Astrocyte (in vitro differentiated cells and primary cell): ENCODE measurements around the gene UST. TPM values are rescaled to one million over a fixed set of nuclear protein-coding genes. Genes with fewer than 3 reads are reported as not detected.

Experiments used
- DNase-seq: peaks from one replicate; pipeline ENCODE4 v3.0.0-alpha.2; 2010; ENCODE audit warnings: low read depth
- FAIRE-seq: peaks from 2 replicates; lab custom pipeline; 2011; peaks lifted over from hg19 to GRCh38; lab: Jason Lieb, UNC
- H2AFZ ChIP-seq: 2 replicates; pipeline ENCODE4 v1.6.0; 2012; ENCODE audit warnings: low read depth, low read length, inconsistent platforms
- H3K27ac ChIP-seq: 2 replicates; pipeline ENCODE4 v1.5.1; 2011; ENCODE audit warnings: low read depth, low read length, inconsistent platforms
- H3K27me3 ChIP-seq: 2 replicates; pipeline ENCODE4 v1.6.0; 2011; ENCODE audit warnings: low read length, inconsistent platforms; ENCODE audit not compliant: insufficient read depth
- H3K36me3 ChIP-seq: 2 replicates; pipeline ENCODE4 v1.5.1; 2011; ENCODE audit warnings: low read length, inconsistent platforms; ENCODE audit not compliant: insufficient read depth
- H3K4me1 ChIP-seq: 2 replicates; pipeline ENCODE4 v1.5.1; 2011; ENCODE audit warnings: low read length, inconsistent platforms; ENCODE audit not compliant: insufficient read depth
- H3K4me2 ChIP-seq: 2 replicates; pipeline ENCODE4 v1.6.0; 2012; ENCODE audit warnings: low read length, inconsistent platforms
- H3K4me3 ChIP-seq: 2 replicates; pipeline ENCODE4 v1.5.1; 2011; ENCODE audit warnings: low read depth, mild to moderate bottlenecking, low read length, inconsistent platforms; ENCODE audit not compliant: insufficient read depth
- H3K79me2 ChIP-seq: 2 replicates; pipeline ENCODE4 v1.6.0; 2012; ENCODE audit warnings: mild to moderate bottlenecking, low read length, inconsistent platforms; ENCODE audit not compliant: insufficient read depth
- H3K9ac ChIP-seq: 2 replicates; pipeline ENCODE4 v1.6.0; 2012; ENCODE audit warnings: mild to moderate bottlenecking, low read length, inconsistent platforms
- H3K9me3 ChIP-seq: 2 replicates; pipeline ENCODE4 v1.5.1; 2012; ENCODE audit warnings: low read depth, mild to moderate bottlenecking, low read length, inconsistent platforms; ENCODE audit not compliant: insufficient read depth
- H4K20me1 ChIP-seq: 2 replicates; pipeline ENCODE4 v1.6.0; 2012; ENCODE audit warnings: low read length, inconsistent platforms; ENCODE audit not compliant: insufficient read depth
- H3K27ac Mint-ChIP-seq: one replicate; pipeline ENCODE4 v1.8.0; 2021; ENCODE audit warnings: mild to moderate bottlenecking, mixed read lengths; ENCODE audit not compliant: unreplicated experiment
- H3K27me3 Mint-ChIP-seq: one replicate; pipeline ENCODE4 v1.8.0; 2021; ENCODE audit warnings: low read depth, mixed read lengths; ENCODE audit not compliant: unreplicated experiment
- H3K36me3 Mint-ChIP-seq: one replicate; pipeline ENCODE4 v1.8.0; 2021; ENCODE audit warnings: low read depth, mixed read lengths; ENCODE audit not compliant: unreplicated experiment
- H3K4me1 Mint-ChIP-seq: one replicate; pipeline ENCODE4 v1.8.0; 2021; ENCODE audit warnings: low read depth, mixed read lengths; ENCODE audit not compliant: unreplicated experiment
- H3K4me3 Mint-ChIP-seq: one replicate; pipeline ENCODE4 v1.8.0; 2021; ENCODE audit warnings: mild to moderate bottlenecking, moderate library complexity, mixed read lengths; ENCODE audit not compliant: unreplicated experiment
- H3K9me3 Mint-ChIP-seq: one replicate; pipeline ENCODE4 v1.8.0; 2021; ENCODE audit warnings: mild to moderate bottlenecking, mixed read lengths; ENCODE audit not compliant: unreplicated experiment
- EZH2 ChIP-seq: IDR thresholded peaks from 2 replicates; pipeline ENCODE4 v1.6.1; 2012; ENCODE audit warnings: mild to moderate bottlenecking, low read length, inconsistent platforms; ENCODE audit not compliant: insufficient read depth
- total RNA-seq: library from RNA; stranded (reverse); gene quantifications from 2 replicates; pipeline ENCODE4 v1.2.1, GENCODE V29; 2021
- TF ChIP-seq, protein P1 (sequence below): IDR thresholded peaks from 2 replicates; pipeline ENCODE4 v1.5.1; 2011; ENCODE audit warnings: low read depth, mild to moderate bottlenecking, inconsistent platforms, low read length, moderate library complexity; ENCODE audit not compliant: insufficient read depth

The UST gene
- total RNA-seq, 1 donor from 2014 or later = 15.3 TPM

DNA sequence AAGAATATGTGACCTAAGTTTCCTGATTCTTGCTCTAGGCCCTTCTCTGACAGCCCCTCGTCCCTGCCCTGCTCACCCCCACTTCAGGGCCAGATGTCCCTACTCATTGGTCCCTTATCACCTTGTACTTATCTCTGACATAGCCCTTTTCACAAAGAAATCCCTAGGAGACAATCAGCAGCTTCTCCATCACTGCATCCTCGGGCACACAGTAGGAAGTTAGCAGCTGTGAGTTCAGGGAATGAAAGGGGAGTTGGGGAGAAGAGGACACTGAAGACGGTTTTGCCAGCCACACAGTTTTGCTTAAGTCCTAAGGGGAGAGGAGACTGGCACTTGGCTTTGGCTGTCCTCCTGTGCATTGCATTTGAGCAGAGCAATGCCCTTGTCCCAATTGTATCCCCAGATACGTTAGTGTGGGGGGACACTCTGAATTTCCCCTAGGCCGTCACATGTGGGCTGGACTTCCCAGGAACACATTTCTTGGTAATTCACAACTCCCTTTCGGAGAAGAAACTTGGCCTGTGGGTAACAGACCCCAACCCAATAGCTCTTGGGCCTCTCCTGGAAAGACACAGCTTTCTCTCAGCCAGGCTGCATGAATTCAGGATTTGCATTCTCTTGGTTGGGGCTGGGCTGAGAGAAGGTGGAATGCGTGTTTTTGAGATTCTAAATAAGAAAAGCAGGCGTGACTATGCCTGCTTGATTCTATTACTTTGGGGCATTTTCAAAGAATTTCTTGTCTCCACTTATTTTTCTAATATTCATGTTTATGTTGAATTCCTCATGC, 177.6 kb downstream of the UST start:
- H3K27me3 Mint-ChIP-seq = no peaks in the 10 kb centered on the region
- Histone ChIP-seq H3K9me3 (no peaks in the 10 kb centered on the region), H3K27me3 (no peaks in the 10 kb centered on the region), H3K4me3 (no peak overlapping the region), H3K36me3 (no peaks in the 10 kb centered on the region), H3K4me2 (no peak overlapping the region), H3K9ac (no peak overlapping the region), H2AFZ (no peak overlapping the region), H3K4me1 (no peaks in the 10 kb centered on the region), H4K20me1 (peaks cover 4% of the 10 kb centered on the region), H3K79me2 (no peaks in the 10 kb centered on the region), H3K27ac (no peak overlapping the region)
- H3K9me3 Mint-ChIP-seq = no peaks in the 10 kb centered on the region
- no peak for DNase-seq
- H3K4me1 Mint-ChIP-seq = peaks cover 14% of the 10 kb centered on the region
- no peak for TF ChIP-seq EZH2
- TF ChIP-seq, protein P1, sequence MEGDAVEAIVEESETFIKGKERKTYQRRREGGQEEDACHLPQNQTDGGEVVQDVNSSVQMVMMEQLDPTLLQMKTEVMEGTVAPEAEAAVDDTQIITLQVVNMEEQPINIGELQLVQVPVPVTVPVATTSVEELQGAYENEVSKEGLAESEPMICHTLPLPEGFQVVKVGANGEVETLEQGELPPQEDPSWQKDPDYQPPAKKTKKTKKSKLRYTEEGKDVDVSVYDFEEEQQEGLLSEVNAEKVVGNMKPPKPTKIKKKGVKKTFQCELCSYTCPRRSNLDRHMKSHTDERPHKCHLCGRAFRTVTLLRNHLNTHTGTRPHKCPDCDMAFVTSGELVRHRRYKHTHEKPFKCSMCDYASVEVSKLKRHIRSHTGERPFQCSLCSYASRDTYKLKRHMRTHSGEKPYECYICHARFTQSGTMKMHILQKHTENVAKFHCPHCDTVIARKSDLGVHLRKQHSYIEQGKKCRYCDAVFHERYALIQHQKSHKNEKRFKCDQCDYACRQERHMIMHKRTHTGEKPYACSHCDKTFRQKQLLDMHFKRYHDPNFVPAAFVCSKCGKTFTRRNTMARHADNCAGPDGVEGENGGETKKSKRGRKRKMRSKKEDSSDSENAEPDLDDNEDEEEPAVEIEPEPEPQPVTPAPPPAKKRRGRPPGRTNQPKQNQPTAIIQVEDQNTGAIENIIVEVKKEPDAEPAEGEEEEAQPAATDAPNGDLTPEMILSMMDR = no peak
- no peak overlapping the region for H3K4me3 Mint-ChIP-seq
- FAIRE-seq = no peak
- peaks cover 9% of the 10 kb centered on the region for H3K36me3 Mint-ChIP-seq
- H3K27ac Mint-ChIP-seq = no peak overlapping the region

DNA sequence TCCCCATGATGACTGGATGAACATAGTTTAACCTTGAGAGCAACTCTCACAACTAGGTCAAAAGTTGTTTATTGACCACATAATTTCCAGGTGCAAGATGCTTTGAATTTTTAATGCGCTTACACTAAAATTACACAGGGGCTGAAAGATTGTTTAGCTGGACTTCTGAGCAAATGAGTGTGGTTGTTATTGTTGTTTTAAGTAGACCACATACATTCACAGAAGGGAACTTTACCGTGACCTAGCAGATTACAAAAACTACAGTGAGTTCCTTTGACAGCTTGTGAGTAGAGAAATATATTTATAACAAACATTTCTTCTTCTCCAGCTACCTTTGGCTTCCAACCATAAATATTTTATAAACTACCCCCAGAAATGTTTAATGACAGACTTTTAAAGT, 178.9 kb downstream of the UST start:
- H3K36me3 ChIP-seq = no peaks in the 10 kb centered on the region
- H3K4me1 Mint-ChIP-seq = peaks cover 14% of the 10 kb centered on the region
- TF ChIP-seq EZH2 = no peak
- TF ChIP-seq, protein P1 = no peak
- H4K20me1 ChIP-seq = no peaks in the 10 kb centered on the region
- H3K4me3 ChIP-seq = no peak overlapping the region
- H3K27me3 Mint-ChIP-seq = no peaks in the 10 kb centered on the region
- DNase-seq = peak; percentile 9
- no peak overlapping the region for H3K9ac ChIP-seq
- no peak overlapping the region for H3K27ac ChIP-seq
- no peak overlapping the region for H3K4me3 Mint-ChIP-seq
- H3K9me3 Mint-ChIP-seq = no peaks in the 10 kb centered on the region
- no peaks in the 10 kb centered on the region for H3K9me3 ChIP-seq
- FAIRE-seq = no peak
- peaks cover 2% of the 10 kb centered on the region for H3K36me3 Mint-ChIP-seq
- H3K4me1 ChIP-seq = no peaks in the 10 kb centered on the region
- no peak overlapping the region for H3K27ac Mint-ChIP-seq
- H3K4me2 ChIP-seq = no peak overlapping the region
- H2AFZ ChIP-seq = no peak overlapping the region
- no peaks in the 10 kb centered on the region for H3K79me2 ChIP-seq
- H3K27me3 ChIP-seq = no peaks in the 10 kb centered on the region

- H3K36me3 Mint-ChIP-seq = peaks cover 2% of the 10 kb centered on the region
- Histone ChIP-seq H3K9ac (no peak overlapping the region), H3K4me2 (no peak overlapping the region), H3K27ac (no peak overlapping the region), H3K27me3 (no peaks in the 10 kb centered on the region), H4K20me1 (no peaks in the 10 kb centered on the region), H3K4me3 (no peak overlapping the region), H3K36me3 (no peaks in the 10 kb centered on the region), H3K4me1 (no peaks in the 10 kb centered on the region), H2AFZ (no peak overlapping the region), H3K9me3 (no peaks in the 10 kb centered on the region), H3K79me2 (no peaks in the 10 kb centered on the region)
- peaks cover 14% of the 10 kb centered on the region for H3K4me1 Mint-ChIP-seq
- H3K27me3 Mint-ChIP-seq = no peaks in the 10 kb centered on the region
- no peak overlapping the region for H3K27ac Mint-ChIP-seq
- no peak overlapping the region for H3K4me3 Mint-ChIP-seq
- FAIRE-seq = no peak
- TF ChIP-seq, protein P1 = no peak
- TF ChIP-seq EZH2 = no peak
- no peaks in the 10 kb centered on the region for H3K9me3 Mint-ChIP-seq
- DNase-seq = no peak
Measured at GRCh38 chr6:148926478-148926877, 179.6 kb downstream of the UST start.
